HG02759 (cell line): ENCODE results near the gene SEMA5B.

Experiments used
- ATAC-seq: cut with Tn5 transposase; IDR thresholded peaks from one replicate; pipeline ENCODE4 v1.9.1; 2021; ENCODE audit warnings: mild to moderate bottlenecking, moderate library complexity; ENCODE audit not compliant: unreplicated experiment

SEMA5B gene

DNA sequence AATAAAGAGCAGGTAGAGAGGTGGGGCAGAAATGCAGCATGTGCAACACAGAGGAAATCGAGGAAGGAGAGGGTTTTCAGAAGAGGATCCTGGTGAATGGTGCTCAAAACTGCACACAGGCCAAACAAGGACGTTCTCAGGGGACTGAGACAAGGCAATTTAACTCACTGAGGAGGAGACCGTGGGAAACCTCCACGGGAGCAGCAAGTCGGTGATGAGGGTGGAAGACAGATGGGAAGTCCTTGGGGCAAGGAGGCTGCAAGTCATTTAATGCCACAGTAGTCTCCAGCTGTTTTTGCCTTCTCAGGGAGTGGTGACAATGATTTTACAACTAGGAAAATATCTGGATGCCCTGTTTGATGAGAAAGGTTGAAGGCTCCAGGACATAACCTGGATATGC is 27.8 kb upstream of the SEMA5B start:
- no peak for ATAC-seq

GRCh38 chr3:123054931-123055330 is 27.4 kb upstream of the SEMA5B start:
- ATAC-seq, result no peak

- ATAC-seq, result no peak
Observed at GRCh38 chr3:123054109-123054778, 26.7 kb upstream of the SEMA5B start.

- ATAC-seq, result no peak
Observed at GRCh38 chr3:123053107-123053506, 25.5 kb upstream of the SEMA5B start.

GRCh38 chr3:123050666-123051065 is 23.1 kb upstream of the SEMA5B start:
- no peak for ATAC-seq

GRCh38 chr3:123048480-123049237 is 21.1 kb upstream of the SEMA5B start:
- no peak for ATAC-seq

DNA sequence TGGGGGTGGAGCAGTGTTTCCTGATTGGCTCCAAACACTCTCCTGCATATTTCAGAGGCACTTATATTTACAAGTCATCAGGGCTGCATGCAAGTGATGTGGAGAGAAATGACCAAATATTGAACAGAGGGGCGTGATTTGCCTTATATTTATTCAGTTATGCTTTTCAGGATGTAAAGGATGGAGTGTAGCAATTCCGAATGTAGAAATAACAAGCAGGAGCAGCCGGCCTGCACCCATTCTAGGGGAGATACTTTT is 19.4 kb upstream of the SEMA5B start:
- no peak for ATAC-seq

GRCh38 chr3:123046262-123047061 is 18.9 kb upstream of the SEMA5B start:
- ATAC-seq, result no peak

GRCh38 chr3:123044981-123045763 is 17.6 kb upstream of the SEMA5B start:
- ATAC-seq, result no peak

DNA sequence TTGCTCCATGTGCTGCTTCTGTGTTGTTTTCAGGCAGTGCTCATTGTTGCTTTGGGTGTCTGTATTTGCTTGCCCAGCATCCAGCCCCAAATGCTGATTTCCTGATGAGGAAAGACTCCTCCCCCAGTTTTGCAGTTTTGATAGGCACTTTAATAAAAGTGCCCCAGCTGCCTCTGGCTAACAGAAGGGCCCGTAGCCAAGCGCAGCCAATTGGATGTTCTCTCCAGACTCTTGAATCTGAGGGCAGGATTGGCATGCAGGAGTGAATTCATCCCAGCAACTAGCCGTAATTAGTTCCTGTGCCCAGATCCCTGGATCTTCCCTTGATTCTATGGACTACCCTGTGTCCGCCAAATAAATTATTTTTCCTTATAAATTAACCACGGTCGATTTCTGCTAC is 14.8 kb upstream of the SEMA5B start:
- no peak for ATAC-seq

- no peak for ATAC-seq
Observed at GRCh38 chr3:123039178-123039577, 11.6 kb upstream of the SEMA5B start.

- ATAC-seq, result no peak
Observed at GRCh38 chr3:123038751-123039150, 11.2 kb upstream of the SEMA5B start.

DNA sequence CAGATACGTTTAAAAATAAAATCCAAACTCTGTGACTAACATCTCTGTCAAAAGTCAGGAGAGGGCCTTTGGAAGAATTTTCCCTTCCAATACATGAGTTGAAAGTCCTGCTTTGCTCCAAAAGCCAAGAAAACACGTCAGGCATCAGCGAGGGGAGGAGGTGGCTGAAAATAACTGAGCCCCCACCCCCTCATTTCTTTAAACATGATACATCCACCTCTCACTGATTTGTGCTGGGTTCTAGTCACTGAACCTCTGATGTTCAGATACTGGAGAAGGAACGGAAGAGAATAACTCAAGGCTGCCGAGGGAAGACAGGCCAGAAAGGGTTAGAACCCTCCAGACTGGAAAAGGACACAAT is 9.4 kb upstream of the SEMA5B start:
- no peak for ATAC-seq

GRCh38 chr3:123036352-123037014 is 8.9 kb upstream of the SEMA5B start:
- no peak for ATAC-seq

GRCh38 chr3:123034996-123035395 is 7.4 kb upstream of the SEMA5B start:
- ATAC-seq, result no peak

DNA sequence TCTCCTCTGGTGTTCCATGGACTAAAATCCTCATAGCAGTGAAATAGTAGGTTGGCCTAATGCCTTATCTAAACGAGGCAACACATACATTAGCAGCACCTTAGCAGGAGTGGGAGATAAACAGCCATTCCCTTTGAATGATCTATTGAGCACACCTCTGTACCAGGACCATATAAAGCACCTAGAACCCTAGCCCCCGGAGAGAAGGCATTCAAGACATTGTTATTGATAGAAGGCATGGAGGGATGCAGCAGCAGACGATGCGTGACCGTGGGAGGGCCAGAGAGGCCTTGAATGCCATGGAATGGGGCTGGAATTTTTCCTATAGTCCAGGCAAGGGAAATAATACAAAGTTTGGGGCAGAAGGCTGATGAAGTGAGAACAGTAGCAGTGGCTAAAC is 6.6 kb upstream of the SEMA5B start:
- no peak for ATAC-seq

- ATAC-seq, result no peak
Observed at GRCh38 chr3:123032057-123032456, 4.5 kb upstream of the SEMA5B start.

GRCh38 chr3:123031051-123031450 is 3.5 kb upstream of the SEMA5B start:
- ATAC-seq, result no peak

DNA sequence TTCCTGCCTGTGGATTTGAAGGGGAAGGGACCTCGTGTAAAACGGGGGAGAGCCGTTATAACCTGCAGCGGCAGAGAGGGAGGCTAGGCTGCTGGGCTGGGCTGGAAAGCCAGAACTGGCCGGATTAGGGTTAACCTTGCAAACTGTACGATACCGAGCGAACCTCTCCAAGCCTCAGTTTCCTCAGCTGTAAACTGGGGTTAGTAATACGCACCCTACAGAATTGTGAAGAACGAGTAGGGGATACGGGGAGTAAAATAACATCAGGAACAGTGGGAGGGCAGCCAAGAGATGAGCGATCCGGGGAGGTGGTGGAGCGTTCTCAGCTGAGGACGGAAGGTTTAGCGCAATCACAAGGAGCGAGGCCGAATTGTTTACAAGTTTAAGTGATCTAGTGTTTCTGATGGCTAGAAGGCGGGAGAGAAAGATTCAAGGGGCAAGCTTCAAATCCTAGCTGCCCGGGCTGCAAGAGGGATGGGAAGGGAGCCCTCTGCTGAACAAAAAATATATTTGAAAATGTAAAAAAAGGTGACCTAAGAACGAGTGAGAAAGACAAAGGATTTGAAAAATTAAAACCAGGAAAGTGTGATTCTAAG is 768 bp upstream of the SEMA5B start:
- no peak for ATAC-seq

- ATAC-seq, result no peak
Observed at GRCh38 chr3:123026565-123027291, 835 bp downstream of the SEMA5B start.
